ENCODE measurements around the gene AGER.
"Not testable (repeated sequence)": the region's sequence is repeated elsewhere in the genome, so short reads cannot be mapped to it uniquely, and the experiment has no call there.

Gene AGER

DNA sequence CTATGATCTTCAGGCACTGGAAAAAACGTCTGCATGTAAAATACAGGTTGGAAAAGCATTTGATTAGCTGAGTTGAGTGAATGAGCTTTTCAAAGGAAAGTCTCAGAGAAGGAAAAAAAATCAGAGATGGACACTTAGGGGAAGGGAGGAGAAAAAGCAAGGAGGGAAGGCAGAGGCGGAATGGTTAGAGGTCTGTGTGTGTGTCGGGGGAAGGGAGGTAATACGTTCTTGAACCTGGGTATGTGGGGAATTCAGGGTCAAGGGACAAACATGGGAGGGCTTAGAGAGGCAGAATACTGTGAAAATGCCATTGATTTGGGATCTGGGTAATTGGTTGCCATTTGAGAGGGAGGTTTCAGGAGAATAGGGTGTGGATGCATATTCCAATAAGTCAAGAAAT is 37.4 kb downstream of the AGER start:
- DNase-seq: no peak

DNA sequence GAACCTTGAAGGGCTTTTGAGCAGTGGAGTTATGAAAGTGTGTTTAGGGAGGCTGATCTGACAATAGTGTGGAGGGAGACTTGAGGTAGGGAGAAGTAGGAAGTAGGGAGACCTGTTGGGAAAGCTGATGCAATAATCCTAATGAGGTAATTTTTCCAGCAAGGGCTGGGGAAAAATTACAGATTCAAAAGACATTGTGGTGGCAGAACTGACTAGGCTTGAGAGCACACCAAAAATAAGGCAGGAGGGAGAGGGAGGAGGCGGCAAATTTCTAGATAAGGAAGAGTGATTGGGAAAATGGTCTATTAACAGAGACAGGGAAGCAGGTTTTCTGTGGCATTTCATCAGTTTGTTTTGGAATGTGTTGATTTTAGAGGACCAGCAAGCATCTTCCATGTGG is 37.8 kb downstream of the AGER start:
- no peak for DNase-seq

DNA sequence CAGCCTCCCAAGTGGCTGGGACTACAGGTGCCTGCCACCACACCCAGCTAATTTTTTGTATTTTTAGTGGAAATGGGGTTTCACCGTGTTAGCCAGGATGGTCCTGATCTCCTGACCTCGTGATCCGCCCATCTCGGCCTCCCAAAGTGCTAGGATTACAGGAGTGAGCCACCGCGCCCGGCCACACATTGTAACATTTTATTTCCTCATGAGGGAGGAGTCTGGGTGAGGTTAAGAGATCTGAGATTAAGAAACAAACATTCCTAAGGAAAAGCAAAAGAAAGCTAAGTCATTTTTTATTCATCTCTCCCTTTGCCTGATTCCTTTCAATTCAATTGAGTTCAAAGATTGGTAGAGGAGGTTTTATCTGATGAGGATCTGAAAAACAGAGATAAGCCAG is 39.8 kb downstream of the AGER start:
- not testable (repeated sequence) for DNase-seq

DNA sequence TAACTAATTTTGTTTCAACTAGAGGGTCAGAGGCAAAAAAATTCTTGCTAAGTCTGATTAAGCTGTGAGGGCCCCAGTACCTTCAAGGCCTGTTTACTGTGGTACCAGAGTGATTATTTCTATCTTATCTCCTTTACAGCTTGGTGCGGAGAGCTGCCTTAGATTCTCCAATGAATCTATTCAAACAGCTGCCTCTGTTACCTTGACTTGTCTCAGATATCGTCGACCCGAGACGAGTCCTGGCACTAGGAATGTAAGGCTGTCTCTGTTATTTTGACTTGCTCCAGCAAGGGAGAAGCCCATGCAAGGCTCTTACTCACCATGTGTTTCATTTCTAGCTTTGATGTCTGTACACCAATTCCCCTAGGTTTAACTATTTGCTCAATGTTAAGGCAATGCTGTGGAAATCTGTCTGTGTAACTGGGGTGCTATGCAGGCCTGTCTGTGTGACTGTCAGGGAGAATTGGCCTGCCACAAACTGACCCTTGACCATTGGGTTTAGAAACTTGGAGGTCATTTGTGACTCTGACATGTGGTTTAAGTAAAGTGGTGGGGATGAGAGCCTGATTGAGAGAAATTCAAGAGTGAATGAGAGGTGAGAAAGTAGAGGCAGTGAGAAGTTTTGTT is 43.5 kb downstream of the AGER start:
- DNase-seq: no peak

DNA sequence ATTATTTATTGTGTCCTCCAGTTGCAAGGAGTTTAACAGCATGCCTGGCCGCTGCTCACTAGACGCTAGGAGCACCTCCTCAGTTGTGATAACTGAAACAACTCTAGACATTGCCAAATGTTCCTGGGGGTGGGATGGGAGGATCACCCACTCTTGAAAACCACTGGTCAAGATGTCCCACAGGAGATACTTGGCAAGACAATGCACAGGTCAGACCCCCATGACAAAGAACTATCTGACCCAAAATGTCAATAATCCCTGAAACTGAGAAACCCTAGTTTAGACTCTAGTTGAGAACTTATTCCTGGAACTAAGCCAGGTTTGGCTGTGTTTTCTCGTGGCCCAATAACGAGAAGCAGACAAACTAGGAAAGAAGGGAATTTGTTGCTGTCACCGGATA is 44.5 kb downstream of the AGER start:
- no peak for DNase-seq

DNA sequence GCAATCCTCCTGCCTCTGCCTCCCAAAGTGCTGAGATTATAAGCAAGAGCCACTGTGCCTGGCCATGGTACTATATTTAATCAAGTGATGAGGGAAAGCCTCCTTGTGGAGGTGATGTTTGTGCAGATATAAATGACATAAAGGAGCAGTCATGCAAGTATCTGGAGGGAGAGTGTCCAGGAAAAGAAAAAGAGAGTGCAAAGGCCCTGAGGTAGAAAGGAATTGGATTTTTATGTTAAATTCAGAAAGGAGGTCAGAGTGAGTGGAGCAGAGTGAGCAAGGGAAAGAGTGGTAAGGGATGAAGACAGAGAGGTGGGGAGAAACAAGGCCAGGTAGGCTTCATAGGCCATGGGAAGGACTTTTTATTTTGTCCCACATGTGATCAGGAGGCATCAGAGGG is 46.6 kb downstream of the AGER start:
- DNase-seq: no peak

DNA sequence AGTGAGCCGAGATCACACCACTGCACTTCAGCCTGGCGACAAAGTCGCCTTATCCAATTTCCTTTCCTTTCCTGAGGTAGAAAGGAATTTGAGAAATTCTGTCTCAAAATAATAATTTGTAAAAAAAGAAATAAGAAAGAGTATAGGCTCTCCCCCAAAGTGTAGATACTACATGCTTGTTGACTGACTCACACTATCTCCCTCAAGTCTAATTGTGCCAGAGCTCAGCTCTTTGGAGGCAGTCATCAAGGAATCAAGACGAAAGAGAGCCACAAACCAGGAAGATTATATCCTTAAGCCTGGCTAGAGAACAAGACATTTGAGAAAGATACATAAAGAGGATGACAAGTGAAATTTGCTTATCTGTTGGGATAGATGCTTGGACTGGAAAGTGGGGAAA is 50.3 kb downstream of the AGER start:
- no peak for DNase-seq

DNA sequence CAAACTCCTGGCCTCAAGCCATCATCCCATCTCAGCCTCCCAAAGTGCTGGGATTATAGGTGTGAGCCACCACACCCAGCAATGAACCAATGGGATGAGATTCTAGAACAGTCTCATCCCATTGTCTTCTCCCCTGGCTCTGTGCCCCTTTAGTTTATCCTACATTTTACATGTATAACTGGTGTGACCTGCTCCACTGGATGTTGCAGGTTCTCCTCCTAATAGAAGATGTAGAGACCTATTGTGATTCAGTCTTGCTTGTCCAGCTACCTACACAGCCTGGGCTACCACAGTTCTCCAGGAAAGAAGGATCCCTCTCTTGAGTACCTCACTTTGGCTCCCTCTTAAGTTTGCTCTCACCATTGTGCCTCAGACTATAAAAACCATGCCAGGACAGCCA is 51.9 kb downstream of the AGER start:
- no peak for DNase-seq

DNA sequence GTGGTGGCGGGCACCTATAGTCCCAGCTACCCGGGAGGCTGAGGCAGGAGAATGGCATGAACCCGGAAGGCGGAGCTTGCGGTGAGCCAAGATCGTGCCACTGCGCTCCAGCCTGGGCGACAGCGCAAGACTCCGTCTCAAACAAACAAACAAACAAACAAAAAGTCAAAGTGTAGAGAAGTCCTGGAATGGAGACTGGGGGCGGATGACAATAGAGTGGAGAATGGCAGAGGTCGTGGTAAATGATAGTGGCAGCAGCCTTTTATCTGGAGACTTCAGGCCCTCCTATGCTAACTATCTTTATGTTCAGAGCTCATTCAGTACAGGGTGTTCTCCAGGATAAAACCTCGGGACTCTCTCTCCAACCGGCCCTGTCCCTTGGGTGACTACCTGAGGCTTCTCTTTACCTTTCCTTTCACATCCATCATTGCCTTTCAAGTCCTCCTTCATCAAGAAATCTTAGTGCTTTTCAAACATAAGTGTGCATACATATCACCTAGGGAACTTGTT is 52.6 kb downstream of the AGER start:
- DNase-seq: no peak
